ENCODE data around the gene PLXNB1. TPM values are rescaled to one million over a fixed set of nuclear protein-coding genes. Genes with fewer than 3 reads are reported as not detected.

The PLXNB1 gene
- total and polyA plus RNA-seq, 2 of the 13 experiments (the other 11 are each of a cell fraction or from before 2014, with no cell fraction given) = 86.0 to 143 TPM

DNA sequence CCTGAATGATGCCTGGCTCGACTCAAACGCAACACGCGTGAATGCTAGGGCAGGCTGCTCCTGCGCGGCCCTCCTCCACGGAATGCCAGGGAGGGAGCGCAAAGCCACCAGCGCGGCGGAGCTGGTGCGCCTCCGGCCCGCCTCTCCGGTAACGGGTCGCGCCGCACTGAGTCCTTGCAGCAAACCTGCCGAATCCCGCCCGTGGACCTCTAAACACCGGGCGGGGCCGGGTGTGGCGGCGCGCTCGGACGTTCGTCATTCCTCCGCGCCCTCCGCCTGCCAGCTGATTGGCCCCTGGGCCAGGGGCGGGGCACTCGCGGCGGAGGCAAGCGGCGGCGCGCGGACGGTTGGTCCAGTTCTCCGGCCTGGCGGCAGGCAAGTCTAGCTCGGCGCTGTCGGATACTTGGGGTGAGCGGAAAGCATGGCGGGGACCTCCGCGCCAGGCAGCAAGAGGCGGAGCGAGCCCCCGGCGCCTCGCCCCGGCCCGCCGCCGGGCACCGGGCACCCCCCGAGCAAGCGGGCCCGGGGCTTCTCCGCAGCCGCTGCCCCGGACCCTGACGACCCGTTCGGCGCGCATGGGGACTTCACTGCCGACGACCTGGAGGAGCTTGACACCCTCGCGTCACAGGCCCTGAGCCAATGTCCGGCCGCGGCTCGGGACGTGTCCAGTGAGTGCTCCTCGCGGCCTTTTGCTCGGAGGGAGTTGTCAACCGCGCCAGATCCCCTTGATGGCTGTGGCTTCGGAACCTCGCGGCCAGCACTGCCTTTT is 16.7 kb upstream of the PLXNB1 start, which contains the start of gene ATRIP (continued):
- TF ChIP-seq SIN3B (IDR thresholded peaks at IDR 0.05; ENCODE audit: low read length) (peak; percentile 88; the same call in 1 of the 2 replicates), GATAD1 (CRISPR knock-in tag; IDR thresholded peaks at IDR 0.05) (peak; percentile 98), KLF9 (CRISPR knock-in tag; IDR thresholded peaks at IDR 0.05; ENCODE audit: low read depth) (peak; percentile 73; the same call in 1 of the 2 replicates), ZNF768 (CRISPR knock-in tag; IDR thresholded peaks at IDR 0.05) (peak; percentile 63), ATRX (CRISPR knock-in tag; IDR thresholded peaks at IDR 0.05; ENCODE audit: borderline replicate concordance) (no peak), ZNF333 (CRISPR knock-in tag; IDR thresholded peaks at IDR 0.05; ENCODE audit: borderline replicate concordance) (0 out of 2 replicates have a peak, but pooled peaks have one; percentile 69), ZBTB33 (CRISPR knock-in tag; IDR thresholded peaks at IDR 0.05) (peak; percentile 30; the same call in 1 of the 2 replicates), CBX5 (CRISPR knock-in tag; IDR thresholded peaks at IDR 0.05; ENCODE audit: borderline replicate concordance) (peak; percentile 45; the same call in 1 of the 2 replicates), MXD4 (CRISPR knock-in tag; IDR thresholded peaks at IDR 0.05) (peak; percentile 97), SYNCRIP (IDR thresholded peaks at IDR 0.05; ENCODE audit: insufficient read depth, low read depth, low read length) (no peak), PITX1 (CRISPR knock-in tag; IDR thresholded peaks at IDR 0.05) (peak; percentile 57; the same call in 1 of the 2 replicates), TBP (CRISPR knock-in tag; IDR thresholded peaks at IDR 0.05) (peak; percentile 91; the same call in 1 of the 2 replicates), RERE (CRISPR knock-in tag; IDR thresholded peaks at IDR 0.05; ENCODE audit: low read depth) (no peak), NR2F2 (IDR thresholded peaks at IDR 0.05; ENCODE audit: borderline replicate concordance, low read depth) (peak; percentile 49; the same call in 1 of the 2 replicates), HOXD1 (CRISPR knock-in tag; IDR thresholded peaks at IDR 0.05) (peak; percentile 95)
- TF ChIP-seq, protein P1, sequence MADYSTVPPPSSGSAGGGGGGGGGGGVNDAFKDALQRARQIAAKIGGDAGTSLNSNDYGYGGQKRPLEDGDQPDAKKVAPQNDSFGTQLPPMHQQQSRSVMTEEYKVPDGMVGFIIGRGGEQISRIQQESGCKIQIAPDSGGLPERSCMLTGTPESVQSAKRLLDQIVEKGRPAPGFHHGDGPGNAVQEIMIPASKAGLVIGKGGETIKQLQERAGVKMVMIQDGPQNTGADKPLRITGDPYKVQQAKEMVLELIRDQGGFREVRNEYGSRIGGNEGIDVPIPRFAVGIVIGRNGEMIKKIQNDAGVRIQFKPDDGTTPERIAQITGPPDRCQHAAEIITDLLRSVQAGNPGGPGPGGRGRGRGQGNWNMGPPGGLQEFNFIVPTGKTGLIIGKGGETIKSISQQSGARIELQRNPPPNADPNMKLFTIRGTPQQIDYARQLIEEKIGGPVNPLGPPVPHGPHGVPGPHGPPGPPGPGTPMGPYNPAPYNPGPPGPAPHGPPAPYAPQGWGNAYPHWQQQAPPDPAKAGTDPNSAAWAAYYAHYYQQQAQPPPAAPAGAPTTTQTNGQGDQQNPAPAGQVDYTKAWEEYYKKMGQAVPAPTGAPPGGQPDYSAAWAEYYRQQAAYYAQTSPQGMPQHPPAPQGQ (CRISPR knock-in tag; IDR thresholded peaks at IDR 0.05; ENCODE audit: borderline replicate concordance) = no peak
- TF ChIP-seq, protein P2, sequence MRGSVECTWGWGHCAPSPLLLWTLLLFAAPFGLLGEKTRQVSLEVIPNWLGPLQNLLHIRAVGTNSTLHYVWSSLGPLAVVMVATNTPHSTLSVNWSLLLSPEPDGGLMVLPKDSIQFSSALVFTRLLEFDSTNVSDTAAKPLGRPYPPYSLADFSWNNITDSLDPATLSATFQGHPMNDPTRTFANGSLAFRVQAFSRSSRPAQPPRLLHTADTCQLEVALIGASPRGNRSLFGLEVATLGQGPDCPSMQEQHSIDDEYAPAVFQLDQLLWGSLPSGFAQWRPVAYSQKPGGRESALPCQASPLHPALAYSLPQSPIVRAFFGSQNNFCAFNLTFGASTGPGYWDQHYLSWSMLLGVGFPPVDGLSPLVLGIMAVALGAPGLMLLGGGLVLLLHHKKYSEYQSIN (CRISPR knock-in tag; IDR thresholded peaks at IDR 0.05; ENCODE audit: borderline replicate concordance) = no peak

Data from HepG2 (cell line).